ENCODE results near the gene NPTN. TPM values are rescaled to one million over a fixed set of nuclear protein-coding genes. Genes with fewer than 3 reads are reported as not detected.

Gene NPTN
- total RNA-seq, 1 experiment from 2014 or later: 90.9 TPM

GRCh38 chr15:73678498-73678897 is 45.3 kb upstream of the NPTN start:
- H2AFZ ChIP-seq (ENCODE audit: low read depth, low read length, poor library complexity, severe bottlenecking): no peak overlapping the region
- ATAC-seq (no peak), DNase-seq (ENCODE audit: low read depth, low spot score) (no peak)
- no peak for TF ChIP-seq POLR2A (IDR thresholded peaks at IDR 0.05; ENCODE audit: borderline replicate concordance, extremely low read depth, insufficient read depth, insufficient read length)
- TF ChIP-seq POLR2AphosphoS5 (IDR thresholded peaks at IDR 0.05; ENCODE audit: low read depth, low read length): no peak
- TF ChIP-seq SIN3A (IDR thresholded peaks at IDR 0.05; ENCODE audit: low read depth): no peak
- TF ChIP-seq EZH2phosphoT487 (IDR thresholded peaks at IDR 0.05; ENCODE audit: borderline replicate concordance): no peak
- TF ChIP-seq TCF7L2 (IDR thresholded peaks at IDR 0.05; ENCODE audit: borderline replicate concordance, extremely low read depth, insufficient read depth, insufficient read length): no peak
- no peak for TF ChIP-seq EZH2 (IDR thresholded peaks at IDR 0.05)
- TF ChIP-seq SRF (IDR thresholded peaks at IDR 0.05; ENCODE audit: low read depth): no peak
- no peak for TF ChIP-seq EGR1 (IDR thresholded peaks at IDR 0.05; ENCODE audit: low read depth)
- H3K36me3 ChIP-seq (ENCODE audit: control insufficient read depth in 1 of 2, insufficient read depth in 2 of 2, low read length in 2 of 2): no peaks in the 10 kb centered on the region
- POLR2A ChIA-PET: no interaction called here
- H3K4me1 ChIP-seq (ENCODE audit: control insufficient read depth in 1 of 2, insufficient read depth in 2 of 2, low read length in 2 of 2): peaks cover 0 to 9% of the 10 kb centered on the region in 2 experiments; a peak in 3 of 4 replicates
- no peak overlapping the region for H3K4me3 ChIP-seq (replicated peaks in 1 of 2; ENCODE audit: low read depth in 1 of 2, low read length in 2 of 2)
- H3K79me2 ChIP-seq (ENCODE audit: insufficient read depth, low read length): no peaks in the 10 kb centered on the region
- H3K9me3 ChIP-seq (ENCODE audit: control insufficient read depth in 1 of 2, insufficient read depth in 1 of 2, low read depth in 1 of 2, low read length in 2 of 2): no peaks in the 10 kb centered on the region
- no peak overlapping the region for H3K9ac ChIP-seq (ENCODE audit: low read length)
- H3K27me3 ChIP-seq (ENCODE audit: insufficient read depth, low read length): no peaks in the 10 kb centered on the region
- H4K20me1 ChIP-seq (ENCODE audit: insufficient read depth): no peaks in the 10 kb centered on the region
- H3K9me2 ChIP-seq (ENCODE audit: insufficient read depth): no peaks in the 10 kb centered on the region
- RAD21 ChIA-PET (ENCODE audit: low non-redundant PET in 1 of 2, low total read pairs in 2 of 2, uncharacterized antibody in 2 of 2, unreplicated experiment in 2 of 2): no interaction called here
- CTCF ChIA-PET: interaction anchor here (2.1 to 3.6 kb wide), 2 partner anchors 21 to 43 kb away, joined by 24 to 37 read pairs; no protein-coding TSS in a partner anchor
- no peak overlapping the region for H3K4me2 ChIP-seq (ENCODE audit: low read length)
- H3K27ac ChIP-seq (ENCODE audit: low read depth, low read length): no peak overlapping the region
- intact Hi-C loops (cut with micrococcal nuclease): no loop called here
- no TSS peak for BruUV-seq (replicated peaks)

- Histone ChIP-seq H3K36me3 (ENCODE audit: control insufficient read depth in 1 of 2, insufficient read depth in 2 of 2, low read length in 2 of 2) (no peaks in the 10 kb centered on the region), H3K9me3 (ENCODE audit: control insufficient read depth in 1 of 2, insufficient read depth in 1 of 2, low read depth in 1 of 2, low read length in 2 of 2) (no peaks in the 10 kb centered on the region), H3K4me3 (replicated peaks in 1 of 2; ENCODE audit: low read depth in 1 of 2, low read length in 2 of 2) (no peak overlapping the region), H3K4me1 (ENCODE audit: control insufficient read depth in 1 of 2, insufficient read depth in 2 of 2, low read length in 2 of 2) (peaks cover 0 to 5% of the 10 kb centered on the region in 2 experiments; a peak in 1 of 4 replicates), H3K27me3 (ENCODE audit: insufficient read depth, low read length) (no peaks in the 10 kb centered on the region), H3K27ac (ENCODE audit: low read depth, low read length) (no peak overlapping the region), H4K20me1 (ENCODE audit: insufficient read depth) (no peaks in the 10 kb centered on the region), H3K9me2 (ENCODE audit: insufficient read depth) (no peaks in the 10 kb centered on the region), H3K4me2 (ENCODE audit: low read length) (no peak overlapping the region), H3K79me2 (ENCODE audit: insufficient read depth, low read length) (no peaks in the 10 kb centered on the region), H3K9ac (ENCODE audit: low read length) (no peak overlapping the region), H2AFZ (ENCODE audit: low read depth, low read length, poor library complexity, severe bottlenecking) (no peak overlapping the region)
- POLR2A ChIA-PET: no interaction called here
- ATAC-seq (no peak), DNase-seq (ENCODE audit: low read depth, low spot score) (no peak)
- RAD21 ChIA-PET (ENCODE audit: low non-redundant PET in 1 of 2, low total read pairs in 2 of 2, uncharacterized antibody in 2 of 2, unreplicated experiment in 2 of 2): interaction anchor here (1.0 to 1.4 kb wide), 2 partner anchors 22 to 23 kb away, joined by 3 to 5 read pairs; no protein-coding TSS in a partner anchor
- intact Hi-C loops (cut with micrococcal nuclease): loop anchor here (1.0 kb wide), 1 partner anchor 23 kb away; no protein-coding TSS in a partner anchor
- CTCF ChIA-PET: interaction anchor here (1.2 to 3.6 kb wide), 10 partner anchors 8 to 358 kb away, joined by 3 to 37 read pairs (median 6); no protein-coding TSS in a partner anchor
- TF ChIP-seq ZNF274 (IDR thresholded peaks at IDR 0.05; ENCODE audit: low read depth, low read length) (no peak), CTCF (IDR thresholded peaks at IDR 0.05 in 2 of 3, conservative IDR thresholded peaks at IDR 0.05 in 1 of 3; ENCODE audit: borderline replicate concordance in 1 of 3, insufficient read depth in 1 of 3, low read depth in 2 of 3, low read length in 2 of 3) (no peak)
- BruUV-seq (replicated peaks): no TSS peak
These were observed 44.5 kb upstream of the NPTN start for GRCh38 chr15:73677733-73678132.

Measured in HCT116 (cell line).